Suppressor macrophage treated with lipopolysaccharide for 1 hour (primary cell): ENCODE data around the gene FAM81A.
"Not testable (repeated sequence)": the region's sequence is repeated elsewhere in the genome, so short reads cannot be mapped to it uniquely, and the experiment has no call there.

ENCODE experiments used
- DNase-seq, 3 donors: peaks; one replicate each; pipeline ENCODE4 v3.0.0-alpha.2; 2020 to 2022

FAM81A gene

DNA sequence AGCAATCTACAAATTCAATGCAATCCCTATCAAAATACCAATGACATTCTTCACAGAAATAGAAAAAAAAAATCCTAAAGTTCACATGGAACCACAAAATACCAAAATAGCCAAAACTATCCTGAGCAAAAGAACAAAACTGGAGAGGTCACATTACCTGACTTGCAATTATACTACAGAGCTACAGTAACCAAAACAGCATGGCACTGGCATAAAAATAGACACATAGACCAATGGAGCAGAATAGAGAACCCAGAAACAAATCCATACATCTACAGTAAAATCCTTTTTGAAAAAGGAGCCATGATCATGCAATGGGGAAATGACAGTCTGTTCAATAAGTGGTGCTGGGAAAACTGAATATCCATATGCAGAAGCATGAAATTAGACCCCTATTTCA is 51.5 kb downstream of the FAM81A start:
- not testable (repeated sequence) for DNase-seq

DNA sequence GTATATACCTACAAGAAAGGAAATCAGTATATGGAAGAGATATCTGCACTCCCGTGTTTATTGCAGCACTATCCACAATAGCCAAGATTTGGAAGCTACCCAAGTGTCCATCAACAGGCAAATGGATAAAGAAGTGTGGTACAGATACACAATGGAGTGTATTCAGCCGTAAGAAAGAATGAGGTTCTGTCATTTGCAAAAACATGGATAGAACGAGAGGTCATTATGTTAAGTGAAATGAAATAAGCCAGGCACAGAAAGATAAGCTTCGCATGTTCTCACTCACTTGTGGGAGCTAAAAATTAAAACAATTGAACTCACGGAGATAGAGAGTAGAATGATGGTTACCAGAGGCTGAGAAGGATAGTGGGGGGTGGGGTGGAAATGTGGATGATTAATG is 53.1 kb downstream of the FAM81A start:
- DNase-seq, result no peak

DNA sequence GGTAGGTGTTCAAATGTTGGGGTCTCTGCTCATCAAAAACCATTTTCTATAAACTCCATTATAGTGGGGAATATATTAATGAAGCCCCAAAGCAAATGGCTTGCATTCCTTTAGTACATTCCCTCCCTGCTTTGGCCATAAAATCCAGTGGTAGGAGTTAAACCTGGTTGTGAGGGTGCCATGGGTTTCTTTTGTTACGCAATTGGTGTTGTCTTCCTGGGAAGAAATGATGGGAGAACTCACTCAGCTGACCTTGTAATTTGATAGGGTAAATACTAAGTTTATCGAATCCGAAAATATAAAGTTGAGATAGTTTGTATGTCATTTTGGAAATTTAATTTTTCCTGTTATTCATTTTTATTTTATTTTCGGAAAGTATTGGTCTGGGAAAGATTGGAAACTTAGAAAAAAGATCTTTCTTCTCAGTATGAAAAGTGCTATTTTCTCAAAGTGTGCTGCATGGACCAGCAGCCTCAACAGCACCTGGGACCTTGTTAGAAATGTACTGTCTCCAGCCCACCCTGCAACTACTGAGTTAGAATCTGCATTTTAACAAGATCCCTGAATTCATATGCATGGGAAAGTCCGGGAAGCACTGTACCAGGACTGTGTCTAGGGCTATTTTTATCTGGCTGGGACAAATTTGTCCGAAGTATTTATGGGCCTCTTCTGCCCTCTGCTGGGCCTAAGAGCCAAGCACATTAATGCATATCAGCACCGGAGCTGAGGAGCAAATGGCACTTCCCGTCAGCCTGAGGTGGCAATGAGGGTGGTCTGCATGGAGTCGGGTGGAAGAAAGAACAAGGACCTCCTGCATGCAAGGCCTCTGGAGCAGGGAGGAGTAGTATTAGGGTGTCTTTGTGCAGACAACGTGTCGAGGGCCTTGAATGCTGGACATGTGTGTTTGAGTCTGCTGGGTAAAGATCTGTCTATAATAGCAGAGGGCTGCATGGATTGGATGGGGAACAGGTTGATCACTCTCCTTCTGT is 54.7 kb downstream of the FAM81A start:
- peak; percentile 79 to 85 (median 80) for DNase-seq

DNA sequence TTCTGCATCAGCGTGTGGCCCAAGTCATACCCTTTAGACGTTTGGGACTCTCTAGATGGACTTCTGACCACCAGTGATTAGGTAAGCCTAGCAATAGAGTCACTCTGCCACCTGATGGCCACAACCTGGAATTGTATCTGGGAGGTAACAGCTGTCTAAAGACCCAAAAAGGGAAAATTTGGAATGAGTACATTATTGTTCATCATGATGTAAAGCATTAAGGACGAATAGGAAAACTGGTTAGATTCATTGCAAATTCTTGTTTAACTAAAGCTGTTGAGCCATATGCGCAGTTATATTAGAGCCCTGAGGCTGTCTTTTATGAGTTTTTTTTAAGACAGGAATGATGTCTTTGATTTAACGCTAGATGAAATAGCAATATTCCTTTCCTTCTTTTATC is 63.6 kb downstream of the FAM81A start:
- peak; percentile 68 to 87 (median 82) for DNase-seq

DNA sequence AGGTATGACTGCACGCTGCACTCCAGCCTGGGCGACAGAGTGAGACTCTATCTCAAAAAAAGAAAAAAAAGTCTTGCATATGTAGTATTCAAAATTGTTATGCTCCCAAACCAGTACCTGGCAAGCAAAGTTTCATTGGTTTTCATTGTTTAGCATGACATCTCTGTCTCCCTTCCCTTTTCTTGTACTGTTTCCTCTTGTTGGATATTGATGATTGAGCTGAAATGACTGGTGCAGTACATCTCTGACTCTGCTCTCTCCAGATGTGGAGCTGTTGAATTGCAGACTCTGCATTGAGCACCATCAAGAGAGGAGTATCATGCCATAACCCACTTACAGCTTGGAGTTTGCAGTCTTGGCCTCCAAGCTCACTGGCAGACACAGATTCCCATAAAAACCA is 77.2 kb downstream of the FAM81A start:
- DNase-seq, result no peak

DNA sequence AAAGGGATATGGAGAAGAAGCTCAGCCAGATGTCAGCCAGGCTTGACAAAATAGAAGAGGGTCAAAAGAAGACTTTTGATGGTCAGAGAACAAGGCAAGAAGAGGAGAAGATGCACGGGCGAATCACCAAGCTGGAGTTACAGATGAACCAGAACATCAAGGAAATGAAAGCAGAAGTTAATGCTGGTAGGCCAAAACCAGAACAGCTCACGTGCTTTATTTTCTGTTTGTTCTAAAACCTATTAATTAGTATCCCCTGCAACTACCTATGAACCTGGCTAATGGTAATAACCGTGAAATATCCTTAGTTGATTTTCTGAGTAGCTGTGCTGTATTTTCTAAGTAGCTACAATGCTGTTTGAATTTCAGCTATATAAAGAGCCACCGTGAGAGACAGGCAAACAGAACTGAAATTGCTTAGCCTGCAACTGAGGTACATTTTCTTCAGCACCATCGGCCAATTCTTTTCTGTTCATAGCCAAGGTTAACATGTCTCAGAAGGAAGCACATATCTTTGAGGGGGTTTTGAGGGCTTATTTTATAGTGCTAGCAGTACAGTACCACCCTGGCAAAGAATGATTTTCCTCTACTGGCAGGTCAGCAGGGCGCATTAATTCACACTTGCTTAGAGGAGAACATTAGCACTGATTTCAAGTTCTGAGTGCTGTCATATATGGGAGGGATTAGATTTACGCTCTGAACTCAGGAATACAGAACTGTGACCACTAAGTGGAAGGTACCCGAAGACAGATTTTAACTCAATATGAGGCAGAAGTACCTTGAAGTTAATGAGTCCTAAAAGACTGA is 78.9 kb downstream of the FAM81A start:
- peak; percentile 28 to 44 (median 34) for DNase-seq

DNA sequence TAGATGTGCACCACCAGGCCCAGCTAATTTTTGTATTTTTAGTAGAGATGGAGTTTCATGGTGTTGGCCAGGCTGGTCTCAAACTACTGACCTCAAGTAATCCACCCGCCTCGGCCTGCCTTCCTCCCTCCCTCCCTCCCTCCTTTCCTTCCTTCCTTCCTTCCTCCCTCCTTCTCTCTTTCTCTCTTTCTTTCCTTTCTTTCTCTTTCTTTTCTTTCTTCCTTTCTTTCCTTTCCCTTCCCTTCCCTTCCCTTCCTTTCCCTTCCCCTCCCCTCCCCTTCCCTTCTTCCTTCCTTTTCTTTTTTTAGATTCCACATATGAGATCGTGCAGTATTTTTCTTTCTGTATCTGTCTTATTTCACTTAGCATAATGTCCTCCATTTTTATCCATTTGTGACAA is 81.3 kb downstream of the FAM81A start:
- no peak for DNase-seq

DNA sequence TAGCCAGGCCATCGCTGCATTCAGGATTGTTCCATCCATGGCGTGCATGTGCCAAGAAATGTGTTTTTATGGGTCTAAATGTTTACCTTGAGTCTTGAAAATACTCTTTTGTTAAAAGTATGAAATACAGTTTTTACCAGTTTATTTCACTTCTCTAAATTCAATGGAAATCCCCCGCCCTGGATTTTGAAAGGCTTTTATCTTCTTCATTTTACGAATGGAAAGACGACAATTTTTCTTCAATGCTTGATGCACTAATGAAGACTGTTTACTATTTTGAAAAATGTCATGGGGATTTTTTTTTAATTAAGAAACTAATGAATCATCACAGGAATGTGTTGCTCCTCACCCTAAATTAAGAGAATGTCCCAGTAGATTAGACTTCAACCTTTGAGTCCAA is 83.5 kb downstream of the FAM81A start:
- peak; percentile 60 to 74 (median 66) for DNase-seq

DNA sequence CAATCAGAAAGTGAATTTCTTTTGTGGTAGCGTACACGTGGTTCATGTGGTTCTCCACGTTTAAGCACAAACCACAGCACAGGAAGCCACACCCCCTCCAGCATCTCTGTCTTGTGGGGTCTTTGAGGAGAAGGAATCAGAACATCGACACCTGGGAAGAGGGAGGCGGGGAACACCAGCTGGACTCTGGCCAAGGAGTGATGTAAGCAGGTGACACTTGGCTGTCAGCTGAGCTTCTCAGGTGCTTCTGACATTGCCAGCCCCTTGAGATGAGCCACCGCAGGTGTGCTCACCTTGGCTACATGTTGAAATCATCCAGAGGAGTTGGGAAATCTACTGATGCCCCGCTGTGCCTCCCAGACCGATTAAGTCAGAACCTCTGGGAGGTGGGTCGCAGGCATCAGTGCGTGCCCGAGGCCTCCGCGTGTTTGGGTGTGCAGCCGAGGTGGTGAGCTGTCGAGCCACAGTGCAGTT is 85.0 kb downstream of the FAM81A start:
- no peak for DNase-seq

DNA sequence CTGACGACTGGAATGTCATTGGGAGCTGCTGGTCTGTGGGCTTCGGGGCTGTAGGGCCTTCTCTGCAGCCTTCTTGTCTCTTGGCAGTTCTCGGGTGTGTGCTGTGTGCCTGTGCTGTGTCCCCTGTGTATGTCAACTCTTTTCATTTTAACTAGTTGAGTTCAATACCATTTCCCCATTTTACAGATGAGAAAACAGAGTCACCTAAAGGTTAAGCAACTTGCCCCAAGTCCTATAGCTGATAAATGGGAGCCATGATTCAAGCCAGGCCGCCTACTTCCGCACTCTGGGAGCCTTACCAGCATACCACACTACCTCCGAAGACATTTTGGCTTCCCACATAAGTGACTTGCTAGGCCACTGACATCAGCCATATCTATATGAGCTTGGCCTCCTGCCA is 85.7 kb downstream of the FAM81A start:
- no peak for DNase-seq

DNA sequence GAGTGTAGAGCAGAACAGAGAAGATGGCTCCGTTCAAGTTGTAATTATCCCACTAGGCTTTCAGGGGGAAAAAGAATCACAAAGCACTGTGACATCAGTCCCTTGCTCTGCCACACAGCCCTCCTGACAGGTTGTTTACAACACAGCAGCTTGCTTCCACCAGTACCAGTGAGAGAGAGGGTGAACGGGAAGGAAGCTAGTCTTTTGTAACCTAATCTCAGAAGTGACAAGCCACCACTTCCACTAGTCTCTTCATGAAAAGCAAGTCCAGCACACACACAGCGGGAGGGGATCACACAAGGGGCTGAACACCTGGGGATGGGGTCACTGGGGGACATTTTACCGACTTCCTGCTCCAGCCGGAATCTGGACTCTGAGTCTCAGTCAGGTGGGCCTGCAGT is 86.3 kb downstream of the FAM81A start:
- peak in 2 of 3 donors; percentile 46 to 48 for DNase-seq

DNA sequence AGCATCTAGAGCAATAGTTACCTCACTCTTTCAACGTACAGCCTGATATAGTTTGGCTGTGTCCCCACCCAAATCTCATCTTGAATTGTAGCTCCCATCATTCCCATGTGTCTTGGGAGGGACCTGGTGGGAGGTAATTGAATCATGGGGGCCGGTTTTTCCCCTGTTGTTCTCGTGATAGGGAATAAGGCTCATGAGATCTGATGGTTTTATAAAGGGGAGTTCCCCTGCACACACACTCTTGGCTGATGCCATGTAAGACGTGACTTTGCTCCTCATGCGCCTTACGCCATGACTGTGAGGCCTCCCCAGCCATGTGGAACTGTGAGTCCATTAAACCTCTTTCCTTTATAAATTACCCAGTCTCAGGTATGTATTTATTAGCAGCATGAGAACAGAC is 88.5 kb downstream of the FAM81A start:
- peak in 1 of 3 donors; percentile 18 for DNase-seq

DNA sequence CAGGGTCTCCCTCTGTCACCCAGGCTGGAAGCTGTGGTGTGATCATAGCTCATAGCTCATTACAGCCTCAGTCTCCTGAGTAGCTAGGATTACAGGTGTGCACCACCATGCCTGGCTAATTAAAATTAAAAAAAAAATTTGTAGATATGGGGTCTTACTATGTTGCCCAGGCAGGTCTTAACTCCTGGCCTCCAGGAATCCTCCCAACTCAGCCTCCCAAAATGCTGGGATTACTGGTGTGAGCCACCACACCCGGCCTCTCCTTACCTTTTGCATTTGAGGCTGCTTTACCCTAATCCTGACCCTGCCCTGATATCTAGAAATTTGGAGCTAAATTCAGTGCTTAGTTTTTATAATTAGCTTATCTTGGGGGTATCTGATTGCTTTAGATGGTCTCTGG is 90.4 kb downstream of the FAM81A start:
- DNase-seq, result no peak

DNA sequence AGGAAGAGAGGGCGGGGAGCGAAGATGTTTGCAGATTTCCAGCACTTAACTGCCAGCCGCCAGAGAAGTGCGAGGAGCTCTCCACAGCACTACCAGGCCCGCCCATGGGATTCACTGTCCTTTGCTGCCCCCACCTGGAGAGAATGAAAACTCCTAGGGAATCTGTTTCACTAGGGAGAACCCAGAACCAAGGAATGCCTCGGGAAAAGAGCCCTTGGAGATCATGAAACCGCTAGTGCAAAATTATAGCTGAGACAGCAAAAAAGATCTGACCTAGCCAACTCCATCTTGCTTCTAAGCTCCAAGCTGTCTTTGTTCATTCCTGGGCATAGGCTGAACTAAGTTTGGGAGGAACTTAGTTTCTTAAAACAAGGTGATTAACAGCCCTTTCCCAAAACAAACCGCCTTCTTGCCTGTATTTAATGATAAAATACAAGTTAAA is 91.0 kb downstream of the FAM81A start:
- peak; percentile 82 to 90 (median 89) for DNase-seq

DNA sequence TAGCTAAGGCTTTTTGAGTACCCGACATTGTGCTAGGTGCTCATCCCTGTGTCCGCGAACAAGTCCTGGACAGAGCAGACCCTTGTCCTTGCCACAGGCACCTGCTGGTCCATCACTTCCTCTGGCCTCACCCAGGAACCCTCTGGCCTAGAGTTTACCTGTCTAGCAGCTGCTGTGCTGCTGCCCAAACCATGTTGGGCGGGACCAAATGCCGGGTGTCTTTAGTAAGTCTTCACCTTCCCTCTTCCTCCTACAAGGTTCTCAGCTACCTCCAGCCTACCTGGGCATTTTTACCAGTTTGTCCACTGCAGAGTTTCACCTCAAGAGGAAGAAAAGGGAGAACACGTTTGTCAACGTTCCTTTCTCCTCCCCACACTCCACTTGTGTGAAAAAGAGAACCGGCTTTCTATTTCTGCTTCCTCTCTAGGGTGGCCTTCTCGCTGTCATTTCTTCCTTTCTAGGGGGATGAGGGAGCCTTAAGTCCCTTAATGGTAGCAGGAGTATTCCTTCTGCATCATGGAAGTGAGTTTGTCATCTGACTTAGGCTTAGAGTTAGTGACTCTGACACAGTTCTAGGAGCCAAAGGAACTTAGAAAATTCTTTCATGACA is 93.2 kb downstream of the FAM81A start:
- DNase-seq, result peak; percentile 31 to 38 (median 38)

DNA sequence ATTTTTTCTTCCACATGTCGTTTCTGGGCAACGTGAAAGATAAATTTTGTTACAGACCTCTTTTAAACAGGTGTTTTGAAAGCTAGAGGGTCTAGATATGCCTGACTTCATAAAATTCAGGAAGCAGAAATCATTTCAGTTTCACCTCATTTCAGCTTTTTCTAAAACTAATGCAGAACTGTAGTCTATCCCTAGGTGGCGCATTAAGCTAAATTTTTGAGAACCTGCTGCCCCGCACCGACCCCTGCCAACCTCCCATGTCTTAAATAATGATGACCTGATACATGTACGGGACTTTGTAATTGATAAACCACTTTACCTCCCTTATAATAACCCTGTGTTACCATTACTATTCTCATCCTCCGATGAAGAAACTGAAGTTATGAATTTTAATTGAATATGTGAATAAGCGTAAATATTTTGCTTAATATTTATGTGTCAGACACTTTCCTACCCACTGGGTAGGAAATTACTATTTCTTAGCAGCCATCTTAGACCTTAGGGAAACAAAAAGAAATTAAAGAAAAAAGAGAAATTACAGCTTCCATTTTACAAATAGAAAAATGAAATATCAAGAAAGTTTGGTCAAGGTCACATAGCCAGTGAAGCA is 94.9 kb downstream of the FAM81A start:
- peak; percentile 71 to 81 (median 78) for DNase-seq

DNA sequence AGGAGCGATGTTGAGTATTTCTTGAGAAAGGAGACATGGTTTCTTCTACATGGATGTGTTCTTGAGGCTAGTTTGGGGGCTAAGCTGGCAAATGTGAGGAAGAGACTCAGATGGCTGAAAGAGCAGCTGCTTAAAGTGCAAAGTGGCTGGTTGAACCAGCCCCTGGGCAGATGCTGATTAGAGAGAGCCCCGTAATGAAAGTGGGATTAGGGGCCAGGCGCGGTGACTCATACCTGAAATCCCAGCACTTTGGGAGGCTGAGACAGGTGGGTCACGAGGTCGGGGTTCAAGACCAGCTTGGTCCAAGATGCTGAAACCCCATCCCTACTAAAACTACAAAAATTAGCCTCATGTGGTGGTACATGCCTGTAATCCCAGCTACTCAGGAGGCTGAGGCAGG is 98.6 kb downstream of the FAM81A start:
- no peak for DNase-seq

DNA sequence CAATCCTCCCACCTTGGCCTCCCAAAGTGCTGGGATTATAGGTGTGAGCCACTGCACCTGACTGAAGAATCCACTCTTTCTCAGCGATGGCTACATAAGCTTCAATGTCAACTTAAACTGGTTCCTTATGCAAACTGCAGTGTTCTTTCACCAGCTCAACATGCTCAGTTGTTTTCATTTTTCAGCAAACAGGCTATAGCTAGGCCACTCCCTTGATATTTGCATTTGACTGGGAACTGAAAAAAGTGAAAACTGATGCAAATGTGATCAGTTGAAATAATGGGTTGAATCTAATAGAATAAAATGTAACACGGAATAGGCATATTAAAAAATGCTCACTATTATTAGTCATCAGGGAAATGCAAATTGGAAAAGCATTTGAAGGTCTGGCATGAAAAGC is 99.4 kb downstream of the FAM81A start:
- no peak for DNase-seq

DNA sequence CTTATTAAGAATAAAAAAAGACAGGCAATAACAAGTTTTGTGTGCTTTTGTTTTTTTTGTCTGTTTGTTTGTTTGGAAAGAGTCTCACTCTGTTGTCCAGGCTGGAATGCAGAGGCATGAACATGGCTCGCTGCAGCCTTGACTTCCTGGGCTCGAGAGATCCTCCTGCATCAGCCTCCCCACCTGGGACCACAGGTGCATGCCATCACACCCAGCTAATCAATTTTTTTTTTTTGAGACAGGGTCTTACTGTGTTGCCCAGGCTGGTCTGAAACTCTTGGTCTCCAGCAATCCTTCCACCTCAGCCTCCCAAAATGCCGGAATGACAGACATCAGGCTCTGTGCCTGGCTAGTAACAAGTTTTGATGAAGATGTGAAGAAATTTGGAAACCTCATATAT is 100.5 kb downstream of the FAM81A start:
- DNase-seq, result no peak

DNA sequence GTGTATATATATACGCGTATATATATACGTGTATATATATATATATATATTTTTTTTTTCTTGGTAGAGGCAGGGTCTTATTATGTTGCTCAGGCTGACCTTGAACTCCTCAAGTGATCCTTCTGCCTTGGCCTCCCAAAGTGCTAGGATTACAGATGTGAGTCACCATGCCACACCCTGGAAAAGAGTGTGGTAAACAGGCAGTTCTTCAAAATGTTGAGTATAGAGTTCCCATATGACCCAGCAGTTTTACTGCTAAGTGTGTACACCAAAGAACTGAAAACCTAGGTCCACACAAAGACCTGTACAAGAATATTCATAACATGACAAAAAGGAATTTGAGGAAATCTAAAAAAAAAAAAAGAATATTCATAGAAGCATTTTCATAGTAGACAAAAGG is 101.8 kb downstream of the FAM81A start:
- peak in 2 of 3 donors; percentile 14 to 38 for DNase-seq

DNA sequence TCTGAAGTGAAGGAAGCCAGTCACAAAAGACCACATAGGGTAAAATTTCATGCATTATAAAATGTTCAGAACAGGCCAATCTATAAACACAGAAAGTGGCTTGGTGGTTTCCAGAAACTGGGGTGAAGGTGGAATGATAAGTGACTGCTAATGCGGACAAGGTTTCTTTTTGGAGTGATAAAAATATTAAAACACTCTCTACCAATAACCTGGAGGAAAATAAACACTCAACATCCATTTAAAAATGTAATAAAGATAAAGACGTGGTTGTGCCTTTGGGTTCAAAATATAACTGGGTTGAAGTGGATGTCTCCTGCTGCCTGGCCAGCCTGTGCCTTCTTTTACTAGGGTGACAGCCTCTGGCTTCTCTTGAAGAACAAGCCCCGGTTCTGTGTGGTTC is 102.7 kb downstream of the FAM81A start:
- no peak for DNase-seq

DNA sequence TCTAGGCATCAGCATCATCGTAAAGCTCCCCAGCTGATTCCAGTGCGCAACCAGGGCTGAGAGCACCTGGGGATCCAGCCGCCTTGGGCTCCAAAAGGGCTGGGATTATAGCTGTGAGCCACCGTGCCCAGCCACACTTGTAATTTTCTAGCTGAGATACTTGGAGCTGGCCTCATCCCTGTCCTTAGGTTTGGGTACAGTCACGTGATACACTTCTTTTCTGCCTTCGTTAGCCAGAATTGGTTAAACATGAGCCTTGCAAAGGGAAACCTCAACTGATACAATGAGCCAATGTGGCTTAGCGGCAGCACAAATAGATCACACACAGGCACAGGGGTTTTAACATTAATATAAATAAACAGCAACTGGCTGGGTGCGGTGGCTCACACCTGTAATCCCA is 103.8 kb downstream of the FAM81A start:
- DNase-seq, result no peak
